Spleen (tissue), 7 donors: ENCODE data around the gene SP6.

ENCODE experiments used
- POLR2A ChIP-seq, 3 donors: fragments of 450-650 bp; IDR thresholded peaks; one replicate each; pipeline ENCODE4 v1.5.1; 2017; ENCODE audit warnings: antibody characterized with exemption in 3 of 3, mild to moderate bottlenecking in 1 of 3
- POLR2AphosphoS5 ChIP-seq, 3 donors: sonication (generic); formaldehyde crosslinking; IDR thresholded peaks; one replicate each; pipeline ENCODE4 v1.5.1; 2017; ENCODE audit warnings: antibody characterized with exemption in 3 of 3
- TF ChIP-seq, protein P1 (sequence below), 11 experiments: fragments of 200-600 bp in 7 of 11; fragments of 450-650 bp in 4 of 11; sonication (generic) in 4 of 11; IDR thresholded peaks in 8 of 11; conservative IDR thresholded peaks in 3 of 11; 1 replicate in 7 of 11; 2 replicates in 4 of 11; pipeline versions ENCODE4 v1.4.0 to v1.8.0; 2016 to 2021; ENCODE audit warnings: antibody characterized with exemption in 11 of 11, inconsistent platforms in 4 of 11, mild to moderate bottlenecking in 1 of 11
- donor health status: DM: no; HTN: no; CAD: no; lungs with moderate emphysema.
- donor health status: DM: no; HTN: no; CAD: no.
- donor health status: DM: no; HTN: no; CAD: no.

DNA sequence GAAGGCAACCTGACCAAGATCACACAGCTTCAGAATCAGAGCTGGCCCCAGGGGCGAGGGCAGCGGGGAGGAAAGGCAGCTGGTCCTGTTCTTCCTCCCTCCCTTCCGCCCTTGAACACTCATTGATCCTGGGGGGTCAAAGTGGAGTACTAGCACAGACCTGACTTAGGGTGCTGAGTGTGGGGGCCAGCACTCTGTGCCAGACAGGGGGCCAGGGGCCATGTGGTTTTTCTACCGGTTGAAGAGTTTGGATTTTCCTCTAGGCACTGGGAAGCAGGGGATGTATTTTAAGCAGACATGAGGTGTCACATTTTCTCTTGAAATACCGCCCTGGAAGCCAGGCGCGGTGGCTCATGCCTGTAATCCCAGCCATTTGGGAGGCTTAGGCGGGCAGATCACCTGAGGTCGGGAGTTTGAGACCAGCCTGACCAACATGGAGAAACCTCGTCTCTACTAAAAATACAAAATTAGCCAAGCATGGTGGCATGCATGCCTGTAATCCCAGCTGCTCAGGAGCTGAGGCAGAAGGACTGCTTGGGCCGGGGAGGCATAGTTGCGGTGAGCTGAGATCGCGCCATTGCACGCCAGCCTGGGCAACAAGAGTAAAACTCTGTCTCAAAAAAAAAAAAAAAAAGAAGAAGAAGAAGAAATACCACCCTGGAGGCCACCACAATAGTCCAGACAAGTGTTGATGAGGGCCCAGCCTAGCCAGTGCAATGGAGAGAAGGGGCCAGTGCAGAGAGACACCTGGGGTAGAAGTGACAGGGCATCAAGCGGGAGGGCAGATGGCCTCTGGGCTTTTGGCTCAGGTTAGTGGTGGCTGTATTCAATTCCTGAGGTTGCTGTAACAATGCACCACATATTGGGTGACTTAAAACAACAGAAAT is 44.7 kb downstream of the SP6 start:
- TF ChIP-seq, protein P1, sequence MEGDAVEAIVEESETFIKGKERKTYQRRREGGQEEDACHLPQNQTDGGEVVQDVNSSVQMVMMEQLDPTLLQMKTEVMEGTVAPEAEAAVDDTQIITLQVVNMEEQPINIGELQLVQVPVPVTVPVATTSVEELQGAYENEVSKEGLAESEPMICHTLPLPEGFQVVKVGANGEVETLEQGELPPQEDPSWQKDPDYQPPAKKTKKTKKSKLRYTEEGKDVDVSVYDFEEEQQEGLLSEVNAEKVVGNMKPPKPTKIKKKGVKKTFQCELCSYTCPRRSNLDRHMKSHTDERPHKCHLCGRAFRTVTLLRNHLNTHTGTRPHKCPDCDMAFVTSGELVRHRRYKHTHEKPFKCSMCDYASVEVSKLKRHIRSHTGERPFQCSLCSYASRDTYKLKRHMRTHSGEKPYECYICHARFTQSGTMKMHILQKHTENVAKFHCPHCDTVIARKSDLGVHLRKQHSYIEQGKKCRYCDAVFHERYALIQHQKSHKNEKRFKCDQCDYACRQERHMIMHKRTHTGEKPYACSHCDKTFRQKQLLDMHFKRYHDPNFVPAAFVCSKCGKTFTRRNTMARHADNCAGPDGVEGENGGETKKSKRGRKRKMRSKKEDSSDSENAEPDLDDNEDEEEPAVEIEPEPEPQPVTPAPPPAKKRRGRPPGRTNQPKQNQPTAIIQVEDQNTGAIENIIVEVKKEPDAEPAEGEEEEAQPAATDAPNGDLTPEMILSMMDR (IDR thresholded peaks at IDR 0.05 in 8 of 11, conservative IDR thresholded peaks at IDR 0.05 in 3 of 11), result no peak
- TF ChIP-seq POLR2A (IDR thresholded peaks at IDR 0.05) (no peak), POLR2AphosphoS5 (IDR thresholded peaks at IDR 0.05) (no peak)
